Natural killer cell treated with Interleukin-12 subunit alpha and Interleukin-12 subunit beta and Interleukin-15 and Interleukin-18, amount 100 ng/mL, for 72 hours (primary cell): Measurements from ENCODE around the gene EMID1. TPM values are rescaled to one million over a fixed set of nuclear protein-coding genes. Genes with fewer than 3 reads are reported as not detected.

Experiments used
- total RNA-seq, 2 donors: library from RNA; stranded (reverse); gene quantifications; one replicate each; pipeline ENCODE4 v1.2.3, GENCODE V29; 2022

The EMID1 gene
- total RNA-seq, 2 donors from 2014 or later: 0.67 to 0.71 TPM

Other genes starting within 250 kb of the EMID1 start
- not detected for gene C22orf31, start 144.1 kb upstream of the EMID1 start, total RNA-seq
- under 1 TPM; 0.17 to 0.59 TPM for gene KREMEN1, start 132.9 kb upstream of the EMID1 start, total RNA-seq
- 10 to 100 TPM; 33.6 to 69.0 TPM for gene RHBDD3, start 62.1 kb downstream of the EMID1 start, total RNA-seq
- 100 to 1,000 TPM; 344 to 348 TPM for gene EWSR1, start 62.4 kb downstream of the EMID1 start, total RNA-seq
- gene GAS2L1, start 100.8 kb downstream of the EMID1 start, total RNA-seq: under 1 TPM in 1 of 2 donors, not detected in 1; 0.43 TPM
- gene RASL10A, start 109.8 kb downstream of the EMID1 start, total RNA-seq: 1 to 10 TPM; 2.0 TPM
- 100 to 1,000 TPM in 1 of 2 donors, 10 to 100 TPM in 1; 95.7 to 106 TPM for gene AP1B1, start 182.7 kb downstream of the EMID1 start, total RNA-seq
- gene RFPL1, start 232.7 kb downstream of the EMID1 start, total RNA-seq: not detected